K562 (cell line): Measurements from ENCODE around the gene TANC1. TPM values are rescaled to one million over a fixed set of nuclear protein-coding genes. Genes with fewer than 3 reads are reported as not detected.

ENCODE experiments used
- ATAC-seq: fragments of 200-7000 bp; cut with Tn5 transposase; 3 replicates; pipeline ENCODE4 v1.9.1; 2020; ENCODE audit warnings: moderate library complexity
- BruUV-seq: library from RNA; stranded (reverse); fragments of 400-500 nt; replicated peaks from 2 replicates; lab custom pipeline; 2021; lab: Mats Ljungman, UMichigan
- CTCF ChIA-PET: fragments of 300-600 bp; formaldehyde crosslinking; extraction: SDS; loops from one replicate; lab custom pipeline; 2021; ENCODE audit warnings: low intra/inter-chr PET ratio; lab: Yijun Ruan, JAX
- POLR2A ChIA-PET: fragments of 300-600, 350-650 bp; sonication (Branson Sonifier 250); formaldehyde crosslinking; extraction: SDS; loops from one replicate; lab custom pipeline; 2021; ENCODE audit warnings: antibody characterized with exemption, inconsistent platforms; lab: Yijun Ruan, JAX
- DNase-seq, 4 experiments: peaks; one replicate each; pipeline versions ENCODE4 v3.0.0 to v3.0.0-alpha.2; 2011 to 2018; ENCODE audit warnings: low spot score in 3 of 4, mixed read lengths in 3 of 4; ENCODE audit errors: extremely low read depth in 1 of 4
- FAIRE-seq: peaks from 2 replicates; lab custom pipeline; 2011; peaks lifted over from hg19 to GRCh38; lab: Jason Lieb, UNC
- H2AFZ ChIP-seq: 2 replicates; pipeline ENCODE4 v1.6.0; 2011; ENCODE audit warnings: low read depth, low read length, control low read depth, inconsistent platforms
- H3K27ac ChIP-seq: fragments of 200-600 bp; 3 replicates; pipeline ENCODE4 v1.8.0; 2011; ENCODE audit warnings: low read depth, mild to moderate bottlenecking, control low read depth, inconsistent platforms, low read length, moderate library complexity, mixed read lengths; ENCODE audit errors: extremely low read depth
- H3K27me3 ChIP-seq, 2 experiments: fragments of 300-600 bp in 1 of 2; 2 replicates in 1 of 2; 3 replicates in 1 of 2; pipeline versions ENCODE4 v1.6.0 to v1.8.0; 2011; ENCODE audit warnings: inconsistent platforms in 2 of 2, low read length in 2 of 2, mild to moderate bottlenecking in 1 of 2, mixed read lengths in 1 of 2, moderate library complexity in 1 of 2; ENCODE audit not compliant: control insufficient read depth in 2 of 2, insufficient read depth in 2 of 2
- H3K36me3 ChIP-seq: fragments of 300-600 bp; 3 replicates; pipeline ENCODE4 v1.8.0; 2011; ENCODE audit warnings: mild to moderate bottlenecking, low read length, inconsistent platforms; ENCODE audit not compliant: control insufficient read depth, insufficient read depth
- H3K4me1 ChIP-seq, 2 experiments: fragments of 200-600 bp in 1 of 2; replicated peaks in 1 of 2; 2 replicates in 1 of 2; 3 replicates in 1 of 2; pipeline versions ENCODE4 v1.5.1 to v1.8.0; 2011; ENCODE audit warnings: inconsistent platforms in 2 of 2, low read length in 2 of 2, mild to moderate bottlenecking in 1 of 2, mixed read lengths in 1 of 2, moderate library complexity in 1 of 2; ENCODE audit not compliant: control insufficient read depth in 2 of 2, insufficient read depth in 2 of 2
- H3K4me2 ChIP-seq: 2 replicates; pipeline ENCODE4 v1.6.1; 2011; ENCODE audit warnings: low read length, control low read depth, inconsistent platforms, mixed read lengths; ENCODE audit not compliant: insufficient read depth
- H3K4me3 ChIP-seq: fragments of 200-600 bp; sonication (generic), shearing (Covaris generic); 2 replicates; pipeline ENCODE4 v1.5.1; 2016; ENCODE audit warnings: control low read depth, inconsistent platforms
- H3K79me2 ChIP-seq: fragments of 200-600 bp; 3 replicates; pipeline ENCODE4 v1.8.0; 2011; ENCODE audit warnings: low read length, inconsistent platforms; ENCODE audit not compliant: control insufficient read depth, insufficient read depth
- H3K9ac ChIP-seq, 2 experiments: 2 replicates each; pipeline versions ENCODE4 v1.6.0 to v1.6.1; 2011; ENCODE audit warnings: low read depth in 2 of 2, low read length in 2 of 2, control low read depth in 1 of 2, inconsistent platforms in 1 of 2, mild to moderate bottlenecking in 1 of 2, mixed read lengths in 1 of 2; ENCODE audit not compliant: insufficient read depth in 1 of 2
- H3K9me1 ChIP-seq: one replicate; pipeline ENCODE4 v1.6.0; 2011; ENCODE audit warnings: inconsistent platforms, mild to moderate bottlenecking, low read length, moderate library complexity; ENCODE audit not compliant: control insufficient read depth, insufficient read depth
- H3K9me3 ChIP-seq: replicated peaks from 2 replicates; pipeline ENCODE4 v1.5.1; 2011; ENCODE audit warnings: low read depth, low read length, inconsistent platforms; ENCODE audit not compliant: control insufficient read depth, insufficient read depth
- H4K20me1 ChIP-seq: replicated peaks from 2 replicates; pipeline ENCODE4 v1.6.1; 2011; ENCODE audit warnings: low read length, inconsistent platforms, mixed read lengths; ENCODE audit not compliant: control insufficient read depth, insufficient read depth
- FOSL1 ChIP-seq: fragments of 200-800 bp; sonication (Bioruptor generic); conservative IDR thresholded peaks from 2 replicates; pipeline ENCODE4 v1.6.1; 2016; ENCODE audit warnings: missing genetic modification characterization, missing compliant biosample characterization
- MBD1 ChIP-seq: fragments of 250-450 bp; sonication (Bioruptor Pico); IDR thresholded peaks from 2 replicates; pipeline ENCODE4 v1.8.0; 2022; ENCODE audit warnings: inconsistent platforms
- ZNF609 ChIP-seq: sonication (generic); formaldehyde crosslinking; IDR thresholded peaks from 2 replicates; pipeline ENCODE4 v1.8.1; 2023; ENCODE audit warnings: missing genetic modification reagents, mild to moderate bottlenecking, borderline replicate concordance
- ZNF77 ChIP-seq: fragments of 250-450 bp; sonication (Bioruptor Pico); IDR thresholded peaks from 2 replicates; pipeline ENCODE4 v1.5.0; 2020
- WGBS: fragments of 100-300 bp; shearing (Covaris generic); methylation state at CpG from one replicate; pipeline ENCODE4 v1.1.6; 2016; ENCODE audit warnings: low coverage, mixed read lengths; ENCODE audit not compliant: insufficient coverage; ENCODE audit errors: missing lambda C conversion rate; 5-methylcytosine and 5-hydroxymethylcytosine counted together
- in situ Hi-C: fragments of 300-500 bp; cut with MboI; formaldehyde crosslinking; loops from 4 replicates; pipeline ENCODE4 v1.15.0; 2018; ENCODE audit warnings: inconsistent platforms, mixed read lengths
- intact Hi-C: fragments of 100-400 bp; cut with micrococcal nuclease; formaldehyde crosslinking; loops from 2 replicates; pipeline ENCODE4 v1.14.2; 2022
- polyA plus RNA-seq, 8 experiments: library from polyadenylated mRNA; depleted of rRNA in 4 of 8; stranded (reverse) in 5 of 8; unstranded in 3 of 8; fragments of >200 nt; fragmentation: Nextera tagmentation in 2 of 8; fragmentation: Illumina TruSeq in 1 of 8; extraction: Ambion mirVana in 2 of 8; extraction: Trizol in 1 of 8; gene quantifications; 2 replicates each; pipeline versions ENCODE4 v1.2.1 to v1.2.3, GENCODE V29; 2011 to 2014; ENCODE audit warnings: inconsistent platforms in 1 of 8, missing spikeins in 1 of 8
- total RNA-seq, 7 experiments: library from RNA; depleted of rRNA in 6 of 7; stranded (reverse); fragments of >200 nt in 6 of 7; fragmentation: Illumina TruSeq in 2 of 7; extraction: Trizol in 2 of 7; gene quantifications; 2 replicates each; pipeline versions ENCODE4 v1.2.1 to v1.2.3, GENCODE V29; 2011 to 2021; ENCODE audit warnings: low replicate concordance in 1 of 7

The TANC1 gene
- total and polyA plus RNA-seq, 9 of the 15 experiments (the other 6 are each of a cell fraction or from before 2014, with no cell fraction given): under 0.01 to 0.20 (median 0.07) TPM; not detected in 1

GRCh38 chr2:159051661-159052060, 83.2 kb downstream of the TANC1 start:
- Histone ChIP-seq H3K36me3 (no peaks in the 10 kb centered on the region), H3K79me2 (no peaks in the 10 kb centered on the region), H3K9ac (no peak overlapping the region), H3K4me1 (no peaks in the 10 kb centered on the region), H3K27me3 (peaks cover 25 to 32% of the 10 kb centered on the region in 2 experiments), H3K4me2 (no peak overlapping the region), H3K9me1 (no peaks in the 10 kb centered on the region), H3K4me3 (no peak overlapping the region), H3K9me3 (no peaks in the 10 kb centered on the region), H4K20me1 (no peaks in the 10 kb centered on the region), H3K27ac (no peak overlapping the region), H2AFZ (no peak overlapping the region)
- in situ Hi-C loops (no loop called here), intact Hi-C loops (no loop called here)
- ChIA-PET POLR2A (interaction anchor here (0.7 to 1.1 kb wide), 4 partner anchors 19 to 306 kb away, joined by 3 to 4 read pairs (median 4); no protein-coding TSS in a partner anchor), CTCF (no interaction called here)
- no peak for DNase-seq
- ATAC-seq: no peak
- no peak for FAIRE-seq
- BruUV-seq: no TSS peak
- TF ChIP-seq ZNF609 (CRISPR knock-in tag) (no peak), FOSL1 (no peak), ZNF77 (CRISPR knock-in tag) (no peak), MBD1 (CRISPR knock-in tag) (no peak)
- 0% methylated on average over 5 of the region's 5 CpGs for WGBS
